Muscle layer of colon (tissue), 2 donors: ENCODE measurements around the gene ZNF385B.

Experiments
- H3K27ac ChIP-seq: one replicate; pipeline ENCODE4 v1.7.0; 2013; ENCODE audit warnings: low read depth, mild to moderate bottlenecking, low read length, moderate library complexity
- H3K27me3 ChIP-seq, 2 donors: one replicate each; pipeline ENCODE4 v1.7.0; 2013; ENCODE audit warnings: low read length in 2 of 2, mild to moderate bottlenecking in 2 of 2; ENCODE audit not compliant: insufficient read depth in 2 of 2, control insufficient read depth in 1 of 2
- H3K36me3 ChIP-seq: one replicate; pipeline ENCODE4 v1.7.0; 2013; ENCODE audit warnings: mild to moderate bottlenecking, low read length; ENCODE audit not compliant: insufficient read depth
- H3K4me1 ChIP-seq: one replicate; pipeline ENCODE4 v1.7.0; 2013; ENCODE audit warnings: mild to moderate bottlenecking, low read length; ENCODE audit not compliant: insufficient read depth
- H3K4me3 ChIP-seq, 2 donors: one replicate each; pipeline ENCODE4 v1.7.0; 2013; ENCODE audit warnings: low read length in 2 of 2, low read depth in 1 of 2, mild to moderate bottlenecking in 1 of 2, moderate library complexity in 1 of 2
- H3K9ac ChIP-seq: one replicate; pipeline ENCODE4 v1.7.0; 2013; ENCODE audit warnings: low read length
- H3K9me3 ChIP-seq: one replicate; pipeline ENCODE4 v1.7.0; 2013; ENCODE audit warnings: mild to moderate bottlenecking, low read length
- donor health status: abdominal sarcoma.
- donor health status: Adenocarcinoma of cecum.

Gene ZNF385B

GRCh38 chr2:179694963-179695362 is 166.4 kb downstream of the ZNF385B start:
- H3K27ac ChIP-seq: no peak overlapping the region
- H3K4me3 ChIP-seq: no peak overlapping the region
- no peaks in the 10 kb centered on the region for H3K27me3 ChIP-seq
- no peak overlapping the region for H3K9ac ChIP-seq
- H3K36me3 ChIP-seq: no peaks in the 10 kb centered on the region
- no peaks in the 10 kb centered on the region for H3K4me1 ChIP-seq
- no peaks in the 10 kb centered on the region for H3K9me3 ChIP-seq

- Histone ChIP-seq H3K27me3 (no peaks in the 10 kb centered on the region), H3K36me3 (no peaks in the 10 kb centered on the region), H3K9ac (no peak overlapping the region), H3K9me3 (no peaks in the 10 kb centered on the region), H3K4me1 (no peaks in the 10 kb centered on the region), H3K27ac (no peak overlapping the region), H3K4me3 (no peak overlapping the region)
Measured at GRCh38 chr2:179692610-179693009, 168.8 kb downstream of the ZNF385B start.

- no peak overlapping the region for H3K9ac ChIP-seq
- H3K27me3 ChIP-seq: no peaks in the 10 kb centered on the region
- H3K36me3 ChIP-seq: no peaks in the 10 kb centered on the region
- no peak overlapping the region for H3K4me3 ChIP-seq
- H3K27ac ChIP-seq: no peak overlapping the region
- no peaks in the 10 kb centered on the region for H3K4me1 ChIP-seq
- H3K9me3 ChIP-seq: no peaks in the 10 kb centered on the region
Measured at GRCh38 chr2:179692043-179692442, 169.4 kb downstream of the ZNF385B start.

- H3K27ac ChIP-seq: no peak overlapping the region
Measured at GRCh38 chr2:179691235-179691634, 170.2 kb downstream of the ZNF385B start.

GRCh38 chr2:179686718-179687342 is 174.6 kb downstream of the ZNF385B start:
- Histone ChIP-seq H3K9me3 (no peaks in the 10 kb centered on the region), H3K9ac (no peak overlapping the region), H3K36me3 (no peaks in the 10 kb centered on the region), H3K4me3 (no peak overlapping the region), H3K4me1 (no peaks in the 10 kb centered on the region), H3K27me3 (no peaks in the 10 kb centered on the region), H3K27ac (no peak overlapping the region)

More at GRCh38 chr2:179691235-179691634, 170.2 kb downstream of the ZNF385B start:
- Histone ChIP-seq H3K9me3 (no peaks in the 10 kb centered on the region), H3K9ac (no peak overlapping the region), H3K27me3 (no peaks in the 10 kb centered on the region), H3K36me3 (no peaks in the 10 kb centered on the region), H3K4me1 (no peaks in the 10 kb centered on the region), H3K4me3 (no peak overlapping the region)

- H3K9ac ChIP-seq: no peak overlapping the region
- H3K27ac ChIP-seq: no peak overlapping the region
- no peaks in the 10 kb centered on the region for H3K27me3 ChIP-seq
- H3K9me3 ChIP-seq: no peaks in the 10 kb centered on the region
- no peaks in the 10 kb centered on the region for H3K36me3 ChIP-seq
- no peak overlapping the region for H3K4me3 ChIP-seq
- no peaks in the 10 kb centered on the region for H3K4me1 ChIP-seq
Measured at GRCh38 chr2:179686069-179686468, 175.3 kb downstream of the ZNF385B start.

GRCh38 chr2:179685146-179685545 is 176.3 kb downstream of the ZNF385B start:
- H3K9ac ChIP-seq: no peak overlapping the region

GRCh38 chr2:179682756-179683155 is 178.7 kb downstream of the ZNF385B start:
- Histone ChIP-seq H3K4me1 (peaks cover 6% of the 10 kb centered on the region), H3K9me3 (no peaks in the 10 kb centered on the region), H3K9ac (no peak overlapping the region), H3K27ac (no peak overlapping the region), H3K36me3 (no peaks in the 10 kb centered on the region), H3K27me3 (no peaks in the 10 kb centered on the region), H3K4me3 (no peak overlapping the region)

More at GRCh38 chr2:179685146-179685545, 176.3 kb downstream of the ZNF385B start:
- H3K4me3 ChIP-seq: no peak overlapping the region
- no peak overlapping the region for H3K27ac ChIP-seq
- no peaks in the 10 kb centered on the region for H3K4me1 ChIP-seq
- no peaks in the 10 kb centered on the region for H3K27me3 ChIP-seq
- no peaks in the 10 kb centered on the region for H3K36me3 ChIP-seq
- no peaks in the 10 kb centered on the region for H3K9me3 ChIP-seq

GRCh38 chr2:179677746-179678505 is 183.5 kb downstream of the ZNF385B start:
- Histone ChIP-seq H3K27me3 (no peaks in the 10 kb centered on the region), H3K36me3 (no peaks in the 10 kb centered on the region), H3K9ac (no peak overlapping the region), H3K27ac (no peak overlapping the region), H3K9me3 (no peaks in the 10 kb centered on the region), H3K4me3 (no peak overlapping the region), H3K4me1 (peaks cover 19% of the 10 kb centered on the region)

- H3K36me3 ChIP-seq: no peaks in the 10 kb centered on the region
- H3K4me3 ChIP-seq: no peak overlapping the region
- no peak overlapping the region for H3K27ac ChIP-seq
- no peaks in the 10 kb centered on the region for H3K9me3 ChIP-seq
- peaks cover 19% of the 10 kb centered on the region for H3K4me1 ChIP-seq
- H3K9ac ChIP-seq: no peak overlapping the region
- no peaks in the 10 kb centered on the region for H3K27me3 ChIP-seq
Measured at GRCh38 chr2:179677077-179677688, 184.2 kb downstream of the ZNF385B start.

GRCh38 chr2:179675435-179675834 is 186.0 kb downstream of the ZNF385B start:
- no peak overlapping the region for H3K9ac ChIP-seq
- no peak overlapping the region for H3K27ac ChIP-seq
- peaks cover 19% of the 10 kb centered on the region for H3K4me1 ChIP-seq
- no peaks in the 10 kb centered on the region for H3K36me3 ChIP-seq
- H3K4me3 ChIP-seq: no peak overlapping the region
- H3K27me3 ChIP-seq: no peaks in the 10 kb centered on the region
- H3K9me3 ChIP-seq: no peaks in the 10 kb centered on the region
